ENCODE results near the gene JUND.

DNA sequence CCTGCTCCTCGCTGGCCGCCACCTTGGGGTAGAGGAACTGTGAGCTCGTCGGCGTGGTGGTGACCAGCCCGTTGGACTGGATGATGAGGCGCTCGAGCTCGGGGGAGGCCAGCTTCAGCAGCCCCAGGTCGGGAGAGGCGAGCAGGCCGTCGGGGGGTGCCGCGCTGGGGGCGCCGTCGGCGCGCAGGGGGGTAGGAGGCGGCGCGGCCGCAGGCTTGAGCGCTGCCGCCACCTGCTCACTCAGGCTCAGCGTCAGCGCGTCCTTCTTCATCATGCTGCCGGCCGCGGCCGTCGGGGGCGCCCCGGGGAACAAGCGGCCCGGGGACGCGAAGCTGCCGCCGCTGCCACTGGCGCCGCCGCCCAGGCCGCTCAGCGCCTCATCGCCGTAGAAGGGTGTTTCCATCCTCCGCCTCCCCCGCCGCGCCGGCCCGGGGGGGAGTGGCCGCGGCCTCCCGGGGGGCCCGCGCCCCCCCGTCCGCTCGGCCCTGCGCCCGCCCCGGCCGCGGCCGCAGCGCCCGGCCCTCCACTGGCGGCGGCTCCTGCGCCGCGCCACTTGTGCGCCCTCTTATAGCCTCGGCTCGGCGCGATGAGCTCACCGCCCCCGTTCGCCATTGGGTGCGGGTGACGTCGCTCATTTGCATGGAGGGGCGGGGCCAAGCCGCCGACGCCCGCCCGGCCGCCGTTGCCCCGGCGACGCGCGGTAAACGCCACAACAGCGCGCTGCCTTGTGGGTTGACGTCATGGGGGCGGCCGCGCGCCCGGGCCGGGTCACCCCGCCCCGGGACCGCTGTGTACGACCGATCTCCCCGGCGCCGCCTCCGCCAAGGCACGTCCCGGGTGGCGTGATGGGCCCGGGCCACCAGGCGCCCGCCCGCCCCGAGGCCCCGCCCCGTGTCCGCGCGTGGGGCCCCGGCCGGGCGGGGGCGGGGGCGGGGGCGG is at the start of gene JUND:
- TF ChIP-seq, protein P1, sequence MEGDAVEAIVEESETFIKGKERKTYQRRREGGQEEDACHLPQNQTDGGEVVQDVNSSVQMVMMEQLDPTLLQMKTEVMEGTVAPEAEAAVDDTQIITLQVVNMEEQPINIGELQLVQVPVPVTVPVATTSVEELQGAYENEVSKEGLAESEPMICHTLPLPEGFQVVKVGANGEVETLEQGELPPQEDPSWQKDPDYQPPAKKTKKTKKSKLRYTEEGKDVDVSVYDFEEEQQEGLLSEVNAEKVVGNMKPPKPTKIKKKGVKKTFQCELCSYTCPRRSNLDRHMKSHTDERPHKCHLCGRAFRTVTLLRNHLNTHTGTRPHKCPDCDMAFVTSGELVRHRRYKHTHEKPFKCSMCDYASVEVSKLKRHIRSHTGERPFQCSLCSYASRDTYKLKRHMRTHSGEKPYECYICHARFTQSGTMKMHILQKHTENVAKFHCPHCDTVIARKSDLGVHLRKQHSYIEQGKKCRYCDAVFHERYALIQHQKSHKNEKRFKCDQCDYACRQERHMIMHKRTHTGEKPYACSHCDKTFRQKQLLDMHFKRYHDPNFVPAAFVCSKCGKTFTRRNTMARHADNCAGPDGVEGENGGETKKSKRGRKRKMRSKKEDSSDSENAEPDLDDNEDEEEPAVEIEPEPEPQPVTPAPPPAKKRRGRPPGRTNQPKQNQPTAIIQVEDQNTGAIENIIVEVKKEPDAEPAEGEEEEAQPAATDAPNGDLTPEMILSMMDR (IDR thresholded peaks at IDR 0.05; ENCODE audit: control extremely low read depth in 1 of 3, insufficient read depth in 1 of 3, low read depth in 1 of 3, low read length in 3 of 3): no peak
- TF ChIP-seq CEBPB (IDR thresholded peaks at IDR 0.05; ENCODE audit: low read depth, low read length) (peak; percentile 2; the same call in 1 of the 2 replicates), CHD2 (IDR thresholded peaks at IDR 0.05; ENCODE audit: low read length) (0 out of 2 replicates have a peak, but pooled peaks have one; percentile 9), CHD1 (IDR thresholded peaks at IDR 0.05; ENCODE audit: low read depth, low read length) (no peak), GABPA (IDR thresholded peaks at IDR 0.05; ENCODE audit: borderline replicate concordance, insufficient read depth, low read length) (no peak), CBX5 (IDR thresholded peaks at IDR 0.05; ENCODE audit: low read depth, low read length) (no peak), RFX5 (IDR thresholded peaks at IDR 0.05; ENCODE audit: borderline replicate concordance, low read depth, low read length) (no peak), PHF8 (conservative IDR thresholded peaks at IDR 0.05; ENCODE audit: low read depth, low read length) (peak; percentile 82), EZH2 (IDR thresholded peaks at IDR 0.05; ENCODE audit: low read depth, low read length, severe bottlenecking) (no peak), TAF1 (IDR thresholded peaks at IDR 0.05; ENCODE audit: low read depth, low read length) (peak; percentile 91), POLR2AphosphoS5 (IDR thresholded peaks at IDR 0.05; ENCODE audit: low read depth, low read length) (peak; percentile 96), RAD21 (IDR thresholded peaks at IDR 0.05 in 1 of 2, conservative IDR thresholded peaks at IDR 0.05 in 1 of 2; ENCODE audit: low read depth in 2 of 2, low read length in 2 of 2) (0 out of 4 replicates have a peak, but pooled peaks of 1 of the 2 experiments have one; percentile 0)

Data from H1 (cell line).